Peyer's patch (tissue), 4 donors: Measurements from ENCODE around the gene OR1K1. TPM values are rescaled to one million over a fixed set of nuclear protein-coding genes. Genes with fewer than 3 reads are reported as not detected.

ENCODE experiments used
- DNase-seq, 3 donors: peaks; one replicate each; pipeline ENCODE4 v3.0.0-alpha.2; 2017 to 2019
- H3K27ac ChIP-seq, 4 donors: fragments of 200-600 bp; sonication (generic); one replicate each; pipeline ENCODE4 v1.5.1; 2016 to 2019
- H3K27me3 ChIP-seq, 2 donors: fragments of 200-600 bp; sonication (generic); one replicate each; pipeline ENCODE4 v1.5.1; 2019
- H3K36me3 ChIP-seq, 3 donors: fragments of 200-600 bp; sonication (generic); one replicate each; pipeline ENCODE4 v1.5.1; 2016 to 2019
- H3K4me1 ChIP-seq, 4 donors: fragments of 200-600 bp; sonication (generic); one replicate each; pipeline ENCODE4 v1.5.1; 2016 to 2019
- H3K4me3 ChIP-seq, 4 donors: fragments of 200-600 bp; sonication (generic); 1 replicate in 3 of 4; 2 replicates in 1 of 4; pipeline ENCODE4 v1.5.1; 2016 to 2019; ENCODE audit warnings: mild to moderate bottlenecking in 1 of 4
- H3K9me3 ChIP-seq, 4 donors: fragments of 200-600 bp; sonication (generic); one replicate each; pipeline ENCODE4 v1.5.1; 2016 to 2019; ENCODE audit warnings: mild to moderate bottlenecking in 1 of 4
- CTCF ChIP-seq, 6 experiments: fragments of 450-650 bp in 4 of 6; fragments of 200-600 bp in 2 of 6; sonication (generic) in 1 of 6; IDR thresholded peaks; one replicate each; pipeline ENCODE4 v1.5.1; 2017 to 2019; ENCODE audit warnings: antibody characterized with exemption in 6 of 6, mild to moderate bottlenecking in 3 of 6, moderate library complexity in 1 of 6
- POLR2A ChIP-seq, 2 donors: fragments of 450-650 bp; IDR thresholded peaks; one replicate each; pipeline ENCODE4 v1.5.1; 2017; ENCODE audit warnings: antibody characterized with exemption in 2 of 2, mild to moderate bottlenecking in 2 of 2, moderate library complexity in 2 of 2
- total RNA-seq, 4 donors: library from RNA; depleted of rRNA; stranded (reverse); fragments of >200 nt; gene quantifications; one replicate each; pipeline ENCODE4 v1.1.0, GENCODE V29; 2016

OR1K1 gene
- total RNA-seq, 4 donors from 2014 or later: not detected

GRCh38 chr9:122848256-122848943 lies 48.5 kb downstream of the OR1K1 start:
- no peak overlapping the region for H3K4me3 ChIP-seq
- H3K4me1 ChIP-seq: no peaks in the 10 kb centered on the region
- no peaks in the 10 kb centered on the region for H3K9me3 ChIP-seq
- TF ChIP-seq POLR2A (IDR thresholded peaks at IDR 0.05): no peak
- no peak for TF ChIP-seq CTCF (IDR thresholded peaks at IDR 0.05)
- no peak for DNase-seq
- H3K27me3 ChIP-seq: no peaks in the 10 kb centered on the region
- peaks cover 0 to 64% (median 0%) of the 10 kb centered on the region in 3 donors for H3K36me3 ChIP-seq
- no peak overlapping the region for H3K27ac ChIP-seq

Other genes starting within 250 kb of the OR1K1 start
- gene OR1N2, start 247.0 kb upstream of the OR1K1 start, total RNA-seq: not detected
- gene OR1L8, start 216.7 kb upstream of the OR1K1 start, total RNA-seq: not detected
- not detected for gene OR1Q1, start 185.4 kb upstream of the OR1K1 start, total RNA-seq
- 1 to 10 TPM in 1 of 4 donors, not detected in 3; 1.4 TPM for gene OR1B1, start 142.5 kb upstream of the OR1K1 start, total RNA-seq
- gene OR1L1, start 138.4 kb upstream of the OR1K1 start, total RNA-seq: not detected
- gene OR1L3, start 125.0 kb upstream of the OR1K1 start, total RNA-seq: not detected
- not detected for gene OR1L4, start 76.1 kb upstream of the OR1K1 start, total RNA-seq
- gene OR1L6, start 57.8 kb upstream of the OR1K1 start, total RNA-seq: not detected
- gene OR5C1, start 11.2 kb upstream of the OR1K1 start, total RNA-seq: not detected
- gene PDCL, start 28.5 kb downstream of the OR1K1 start, total RNA-seq: 10 to 100 TPM in 3 of 4 donors, 1 to 10 TPM in 1; 7.0 to 33.8 (median 14.6) TPM
- 10 to 100 TPM; 27.9 to 48.7 (median 41.7) TPM for gene RC3H2, start 105.2 kb downstream of the OR1K1 start, total RNA-seq
- gene ZBTB6, start 113.2 kb downstream of the OR1K1 start, total RNA-seq: 10 to 100 TPM in 1 of 4 donors, 1 to 10 TPM in 3; 5.6 to 14.9 (median 7.7) TPM
- gene ZBTB26, start 131.4 kb downstream of the OR1K1 start, total RNA-seq: 10 to 100 TPM in 1 of 4 donors, 1 to 10 TPM in 3; 3.2 to 18.2 (median 6.1) TPM
- gene RABGAP1, start 140.9 kb downstream of the OR1K1 start, total RNA-seq: 10 to 100 TPM; 45.0 to 92.4 (median 49.7) TPM
- 1 to 10 TPM in 3 of 4 donors, not detected in 1; 1.9 to 2.5 (median 1.9) TPM for gene GPR21, start 233.5 kb downstream of the OR1K1 start, total RNA-seq